Spinal cord (tissue), 10 donors: ENCODE data around the gene CPT1C. TPM values are rescaled to one million over a fixed set of nuclear protein-coding genes. Genes with fewer than 3 reads are reported as not detected.
"Not testable (repeated sequence)": the region's sequence is repeated elsewhere in the genome, so short reads cannot be mapped to it uniquely, and the experiment has no call there.

Source experiments
- DNase-seq, 6 donors: peaks; one replicate each; pipeline versions ENCODE4 v3.0.0 to v3.0.0-alpha.2; 2013 to 2015; ENCODE audit warnings: low spot score in 6 of 6, low read depth in 4 of 6
- H3K27ac ChIP-seq: one replicate; pipeline ENCODE4 v1.5.1; 2013; ENCODE audit warnings: low read depth, low read length, control low read depth
- H3K27me3 ChIP-seq: one replicate; pipeline ENCODE4 v1.6.1; 2013; ENCODE audit warnings: low read length; ENCODE audit not compliant: control insufficient read depth, insufficient read depth
- H3K36me3 ChIP-seq: one replicate; pipeline ENCODE4 v1.6.1; 2013; ENCODE audit warnings: low read length; ENCODE audit not compliant: control insufficient read depth, insufficient read depth
- H3K4me1 ChIP-seq: one replicate; pipeline ENCODE4 v1.6.1; 2013; ENCODE audit warnings: low read length; ENCODE audit not compliant: control insufficient read depth, insufficient read depth
- H3K4me3 ChIP-seq: one replicate; pipeline ENCODE4 v1.5.1; 2013; ENCODE audit warnings: low read depth, low read length, control low read depth
- H3K9me3 ChIP-seq: one replicate; pipeline ENCODE4 v1.6.1; 2013; ENCODE audit warnings: low read length; ENCODE audit not compliant: control insufficient read depth, insufficient read depth
- WGBS: methylation state at CpG from one replicate; pipeline ENCODE4 v1.1.5; 2013; ENCODE audit warnings: missing lambda C conversion rate; ENCODE audit not compliant: insufficient coverage; 5-methylcytosine and 5-hydroxymethylcytosine counted together
- polyA plus RNA-seq, 2 donors: library from polyadenylated mRNA; unstranded; fragments of 120-200 nt; gene quantifications; one replicate each; pipeline ENCODE4 v1.2.1, GENCODE V29; 2013; ENCODE audit not compliant: insufficient read length in 2 of 2
- total RNA-seq, 2 donors: library from RNA; depleted of rRNA in 1 of 2; stranded (reverse); fragments of 120-200 nt in 1 of 2; fragments of >200 nt in 1 of 2; gene quantifications; one replicate each; pipeline versions ENCODE4 v1.2.3 to v1.2.4, GENCODE V29; 2013 to 2014
- donor health status: healthy.

Gene CPT1C
- total and polyA plus RNA-seq, 4 donors, result 23.2 to 128 (median 71.4) TPM

- Histone ChIP-seq H3K4me3 (no peak overlapping the region), H3K9me3 (no peaks in the 10 kb centered on the region), H3K4me1 (peaks cover 9% of the 10 kb centered on the region), H3K27me3 (no peaks in the 10 kb centered on the region), H3K36me3 (peaks cover 8% of the 10 kb centered on the region), H3K27ac (peak overlapping the region; percentile 49)
- 70% methylated on average over 5 of the region's 8 CpGs for WGBS
- DNase-seq, result peak in 3 of 6 donors; percentile 4 to 68 (median 9)
Observed at GRCh38 chr19:49718511-49718910, 27.6 kb downstream of the CPT1C start.

- DNase-seq, result no peak
- Histone ChIP-seq H3K36me3 (peaks cover 4% of the 10 kb centered on the region), H3K9me3 (no peaks in the 10 kb centered on the region), H3K4me1 (peaks cover 9% of the 10 kb centered on the region), H3K4me3 (no peak overlapping the region), H3K27me3 (no peaks in the 10 kb centered on the region), H3K27ac (peak overlapping the region; percentile 49)
- 72% methylated on average over 2 of the region's 6 CpGs for WGBS
Observed at GRCh38 chr19:49718991-49719390, 28.1 kb downstream of the CPT1C start.

GRCh38 chr19:49719420-49719819 is 28.5 kb downstream of the CPT1C start:
- not testable (repeated sequence) for H3K27me3 ChIP-seq, H3K27ac ChIP-seq, H3K4me3 ChIP-seq, H3K4me1 ChIP-seq, DNase-seq, H3K9me3 ChIP-seq, H3K36me3 ChIP-seq
- WGBS, result 81% methylated on average over 19 of the region's 22 CpGs

- no peaks in the 10 kb centered on the region for H3K36me3 ChIP-seq
- H3K4me1 ChIP-seq, result peaks cover 15% of the 10 kb centered on the region
- no peaks in the 10 kb centered on the region for H3K27me3 ChIP-seq
- no peak overlapping the region for H3K4me3 ChIP-seq
- DNase-seq, result peak in 3 of 6 donors; percentile 7 to 39 (median 20)
- 57% methylated on average over 16 of the region's 23 CpGs for WGBS
- H3K27ac ChIP-seq, result peak overlapping the region; percentile 61
- H3K9me3 ChIP-seq, result no peaks in the 10 kb centered on the region
Observed at GRCh38 chr19:49727217-49728030, 36.5 kb downstream of the CPT1C start.

GRCh38 chr19:49730166-49730565 is 39.2 kb downstream of the CPT1C start:
- Histone ChIP-seq H3K4me1 (peaks cover 15% of the 10 kb centered on the region), H3K27me3 (no peaks in the 10 kb centered on the region), H3K36me3 (no peaks in the 10 kb centered on the region), H3K9me3 (no peaks in the 10 kb centered on the region), H3K27ac (no peak overlapping the region), H3K4me3 (no peak overlapping the region)
- 100% methylated on average over 4 of the region's 5 CpGs for WGBS
- DNase-seq, result no peak

GRCh38 chr19:49738268-49738667 is 47.4 kb downstream of the CPT1C start:
- H3K36me3 ChIP-seq, result no peaks in the 10 kb centered on the region
- DNase-seq, result no peak
- H3K27ac ChIP-seq, result no peak overlapping the region
- H3K27me3 ChIP-seq, result no peaks in the 10 kb centered on the region
- no peaks in the 10 kb centered on the region for H3K4me1 ChIP-seq
- WGBS, result 72% methylated on average over 2 of the region's 4 CpGs
- H3K4me3 ChIP-seq, result no peak overlapping the region
- no peaks in the 10 kb centered on the region for H3K9me3 ChIP-seq

- no peaks in the 10 kb centered on the region for H3K4me1 ChIP-seq
- no peaks in the 10 kb centered on the region for H3K9me3 ChIP-seq
- WGBS, result no CpG with 5 or more reads among the region's 1 CpG
- no peaks in the 10 kb centered on the region for H3K27me3 ChIP-seq
- H3K27ac ChIP-seq, result no peak overlapping the region
- DNase-seq, result no peak
- no peaks in the 10 kb centered on the region for H3K36me3 ChIP-seq
- H3K4me3 ChIP-seq, result no peak overlapping the region
Observed at GRCh38 chr19:49739098-49739497, 48.2 kb downstream of the CPT1C start.

- Histone ChIP-seq H3K36me3 (no peaks in the 10 kb centered on the region), H3K4me3 (no peak overlapping the region), H3K4me1 (no peaks in the 10 kb centered on the region), H3K27ac (no peak overlapping the region), H3K9me3 (no peaks in the 10 kb centered on the region), H3K27me3 (no peaks in the 10 kb centered on the region)
- whole genome bisulfite sequencing, result 85% methylated on average over 8 of the region's 10 CpGs
- no peak for DNase-seq
Observed at GRCh38 chr19:49739933-49740332, 49.0 kb downstream of the CPT1C start.

- 92% methylated on average over 8 of the region's 9 CpGs for WGBS
- H3K4me3 ChIP-seq, result no peak overlapping the region
Observed at GRCh38 chr19:49741210-49741844, 50.4 kb downstream of the CPT1C start.

GRCh38 chr19:49744946-49745381 is 54.0 kb downstream of the CPT1C start:
- no peaks in the 10 kb centered on the region for H3K9me3 ChIP-seq
- H3K36me3 ChIP-seq, result no peaks in the 10 kb centered on the region
- H3K27me3 ChIP-seq, result no peaks in the 10 kb centered on the region
- DNase-seq, result no peak
- WGBS, result 93% methylated on average over 23 of the region's 23 CpGs
- no peak overlapping the region for H3K27ac ChIP-seq
- no peak overlapping the region for H3K4me3 ChIP-seq
- no peaks in the 10 kb centered on the region for H3K4me1 ChIP-seq

More at GRCh38 chr19:49741210-49741844, 50.4 kb downstream of the CPT1C start:
- no peaks in the 10 kb centered on the region for H3K36me3 ChIP-seq
- H3K27me3 ChIP-seq, result no peaks in the 10 kb centered on the region
- H3K9me3 ChIP-seq, result no peaks in the 10 kb centered on the region
- no peaks in the 10 kb centered on the region for H3K4me1 ChIP-seq
- DNase-seq, result no peak
- no peak overlapping the region for H3K27ac ChIP-seq
